Uterus (tissue), 4 donors: ENCODE results near the gene GPR160. TPM values are rescaled to one million over a fixed set of nuclear protein-coding genes. Genes with fewer than 3 reads are reported as not detected.

Experiments used
- DNase-seq, 2 donors: peaks; one replicate each; pipeline ENCODE4 v3.0.0-alpha.2; 2019 to 2020
- H3K27ac ChIP-seq, 2 donors: fragments of 200-600 bp; sonication (generic); 1 replicate in 1 of 2; 2 replicates in 1 of 2; pipeline ENCODE4 v1.5.1; 2016 to 2018
- H3K27me3 ChIP-seq, 2 donors: fragments of 200-600 bp; sonication (generic); one replicate each; pipeline ENCODE4 v1.5.1; 2018 to 2019; ENCODE audit warnings: control low read depth in 1 of 2
- H3K36me3 ChIP-seq, 2 donors: fragments of 200-600 bp; sonication (generic); one replicate each; pipeline ENCODE4 v1.5.1; 2019; ENCODE audit warnings: control low read depth in 1 of 2
- H3K4me1 ChIP-seq, 2 donors: fragments of 200-600 bp; sonication (generic); one replicate each; pipeline ENCODE4 v1.5.1; 2018 to 2019; ENCODE audit warnings: control low read depth in 1 of 2
- H3K4me3 ChIP-seq, 2 donors: fragments of 200-600 bp; sonication (generic); 1 replicate in 1 of 2; 2 replicates in 1 of 2; pipeline ENCODE4 v1.5.1; 2018 to 2019; ENCODE audit warnings: mild to moderate bottlenecking in 1 of 2
- H3K9me3 ChIP-seq, 2 donors: fragments of 200-600 bp; sonication (generic); one replicate each; pipeline ENCODE4 v1.5.1; 2019; ENCODE audit warnings: control low read depth in 1 of 2
- CTCF ChIP-seq, 4 experiments: fragments of 200-600 bp in 2 of 4; fragments of 450-650 bp in 2 of 4; sonication (generic) in 2 of 4; IDR thresholded peaks; one replicate each; pipeline ENCODE4 v1.5.1; 2016 to 2019; ENCODE audit warnings: antibody characterized with exemption in 4 of 4, mild to moderate bottlenecking in 2 of 4, moderate library complexity in 1 of 4
- POLR2A ChIP-seq, 2 donors: fragments of 450-650 bp; IDR thresholded peaks; one replicate each; pipeline ENCODE4 v1.6.1; 2016; ENCODE audit warnings: antibody characterized with exemption in 2 of 2, mild to moderate bottlenecking in 1 of 2, moderate library complexity in 1 of 2
- intact Hi-C: fragments of 100-400 bp; cut with DNase I; formaldehyde crosslinking; loops from one replicate; pipeline ENCODE4 v1.15.1; 2023; ENCODE audit warnings: low total_unique reads
- small RNA-seq: library from RNA; depleted of rRNA; stranded (forward); fragments of <200 nt; gene quantifications from one replicate; pipeline ENCODE3, GENCODE V24; 2016
- total RNA-seq, 4 donors: library from RNA; depleted of rRNA in 3 of 4; stranded (reverse); fragments of >200 nt in 3 of 4; gene quantifications; one replicate each; pipeline versions ENCODE4 v1.1.0 to v1.2.4, GENCODE V29; 2014 to 2023
- donor health status: DM: yes; HTN: yes; CAD: no.

Gene GPR160
- total RNA-seq, 4 donors from 2014 or later = 2.6 to 21.0 (median 8.6) TPM; not detected in 1

- no peak overlapping the region for H3K27ac ChIP-seq
- TF ChIP-seq CTCF (IDR thresholded peaks at IDR 0.05) (no peak), POLR2A (IDR thresholded peaks at IDR 0.05) (no peak)
- intact Hi-C loops = no loop called here
Measured at GRCh38 chr3:170128259-170128976, 90.6 kb downstream of the GPR160 start.

GRCh38 chr3:170128977-170129431 is 91.2 kb downstream of the GPR160 start:
- intact Hi-C loops = no loop called here
- H3K9me3 ChIP-seq = no peaks in the 10 kb centered on the region
- TF ChIP-seq POLR2A (IDR thresholded peaks at IDR 0.05) = no peak
- H3K27ac ChIP-seq = no peak overlapping the region
- no peak overlapping the region for H3K4me3 ChIP-seq
- H3K27me3 ChIP-seq = no peaks in the 10 kb centered on the region
- DNase-seq = no peak
- no peaks in the 10 kb centered on the region for H3K36me3 ChIP-seq
- H3K4me1 ChIP-seq = no peaks in the 10 kb centered on the region

More at GRCh38 chr3:170128259-170128976, 90.6 kb downstream of the GPR160 start:
- Histone ChIP-seq H3K36me3 (no peaks in the 10 kb centered on the region), H3K4me3 (no peak overlapping the region), H3K4me1 (no peaks in the 10 kb centered on the region), H3K9me3 (no peaks in the 10 kb centered on the region), H3K27me3 (no peaks in the 10 kb centered on the region)
- no peak for DNase-seq

- intact Hi-C loops = no loop called here
- no peaks in the 10 kb centered on the region for H3K4me1 ChIP-seq
- no peak overlapping the region for H3K4me3 ChIP-seq
- H3K9me3 ChIP-seq = no peaks in the 10 kb centered on the region
- no peak for DNase-seq
- no peak overlapping the region for H3K27ac ChIP-seq
- no peaks in the 10 kb centered on the region for H3K36me3 ChIP-seq
- H3K27me3 ChIP-seq = no peaks in the 10 kb centered on the region
- TF ChIP-seq POLR2A (IDR thresholded peaks at IDR 0.05) (no peak), CTCF (IDR thresholded peaks at IDR 0.05) (no peak)
Measured at GRCh38 chr3:170130532-170130931, 92.7 kb downstream of the GPR160 start.

GRCh38 chr3:170132335-170132734 is 94.5 kb downstream of the GPR160 start:
- no peak for TF ChIP-seq CTCF (IDR thresholded peaks at IDR 0.05)
- TF ChIP-seq POLR2A (IDR thresholded peaks at IDR 0.05) = no peak
- no peaks in the 10 kb centered on the region for H3K9me3 ChIP-seq
- H3K36me3 ChIP-seq = no peaks in the 10 kb centered on the region
- H3K27me3 ChIP-seq = no peaks in the 10 kb centered on the region
- intact Hi-C loops = no loop called here
- no peaks in the 10 kb centered on the region for H3K4me1 ChIP-seq
- H3K27ac ChIP-seq = no peak overlapping the region
- H3K4me3 ChIP-seq = no peak overlapping the region
- no peak for DNase-seq

Small RNA genes within 50 kb of the gene (small RNA-seq; reads per million reads assigned to genes)
- not detected for gene RNU4-38P

Other genes with a start within 250 kb of the GPR160 start
- under 1 TPM in 1 of 4 donors, not detected in 3; 0.14 TPM for gene LRRIQ4, start 225.1 kb upstream of the GPR160 start, total RNA-seq
- 10 to 100 TPM in 1 of 4 donors, 1 to 10 TPM in 2, not detected in 1; 1.3 to 27.3 (median 5.8) TPM for gene LRRC34, start 225.1 kb upstream of the GPR160 start, total RNA-seq
- under 1 TPM in 1 of 4 donors, not detected in 3; 0.35 TPM for gene LRRC31, start 168.1 kb upstream of the GPR160 start, total RNA-seq
- gene SAMD7, start 126.4 kb upstream of the GPR160 start, total RNA-seq = not detected
- 100 to 1,000 TPM in 1 of 4 donors, 10 to 100 TPM in 3; 20.0 to 195 (median 65.2) TPM for gene SEC62, start 71.2 kb upstream of the GPR160 start, total RNA-seq
- 100 to 1,000 TPM in 2 of 4 donors, 10 to 100 TPM in 2; 28.5 to 164 (median 87.1) TPM for gene PHC3, start 143.7 kb downstream of the GPR160 start, total RNA-seq
- gene PRKCI, start 184.4 kb downstream of the GPR160 start, total RNA-seq = 10 to 100 TPM; 14.9 to 84.9 (median 40.6) TPM